ENCODE results near the gene PAX2.

GRCh38 chr10:100760726-100761125 is 15.3 kb downstream of the PAX2 start:
- TF ChIP-seq CTCF (conservative IDR thresholded peaks at IDR 0.05; ENCODE audit: low read depth, low read length) (no peak), EZH2 (IDR thresholded peaks at IDR 0.05; ENCODE audit: borderline replicate concordance, low read depth, low read length, poor library complexity, severe bottlenecking) (no peak)
